Astrocyte of the cerebellum (primary cell): ENCODE results near the gene CPTP.
A peak's percentile ranks its signal among the peaks of the same experiment; 100 is the strongest.

Source experiments
- DNase-seq: peaks from one replicate; pipeline ENCODE4 v3.0.0-alpha.2; 2011; ENCODE audit warnings: low read depth
- H3K4me3 ChIP-seq: 2 replicates; pipeline ENCODE4 v1.5.1; 2011; ENCODE audit warnings: mild to moderate bottlenecking, low read depth, low read length, moderate library complexity
- in situ Hi-C: cut with HindIII; loops from 2 replicates; pipeline ENCODE4 v1.10.0; 2017; ENCODE audit warnings: low sequenced_read_pairs
- TF ChIP-seq, protein P1 (sequence below): IDR thresholded peaks from 2 replicates; pipeline ENCODE4 v1.5.1; 2012; ENCODE audit warnings: low read length, low read depth, moderate library complexity, mild to moderate bottlenecking; ENCODE audit errors: missing control alignments

Gene CPTP

DNA sequence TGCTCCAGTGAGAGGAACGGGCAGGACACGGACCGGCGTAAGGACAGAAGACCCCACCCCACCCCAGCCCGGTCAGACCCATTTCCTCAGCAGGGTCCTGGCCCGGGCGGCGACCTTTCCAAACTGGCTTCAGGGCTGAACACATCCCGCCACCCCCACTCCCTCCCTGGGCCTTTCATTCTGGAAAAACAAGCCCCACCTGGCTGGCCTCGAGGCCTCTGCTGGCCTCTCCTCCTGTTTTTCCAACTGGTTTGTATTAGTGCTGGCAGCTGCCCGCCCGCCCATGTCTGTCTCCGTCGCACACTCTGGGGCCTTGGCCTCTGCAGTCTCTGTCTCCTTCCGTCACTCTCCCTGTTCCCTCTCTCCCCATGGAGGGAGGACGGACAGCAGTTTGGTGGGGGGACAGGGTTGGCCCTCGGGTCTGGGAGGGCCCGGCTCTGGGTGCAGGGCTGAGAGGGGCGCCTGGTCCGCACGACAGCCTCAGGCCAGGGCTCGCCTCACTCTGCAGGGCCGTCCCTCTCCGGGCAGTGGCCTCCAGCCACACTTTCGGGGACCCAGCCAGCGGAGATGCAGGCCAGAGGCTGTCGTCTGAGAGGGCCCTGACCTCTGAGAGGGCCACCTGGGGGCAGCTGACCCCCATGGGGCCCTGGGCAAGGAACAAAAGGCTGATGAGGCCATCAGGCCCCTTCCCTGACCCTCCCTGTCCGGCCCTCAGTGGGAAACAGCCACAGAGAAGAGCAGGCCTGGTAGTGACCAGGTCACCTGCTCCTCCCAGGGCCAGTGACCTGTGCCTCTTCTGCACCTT lies 35.3 kb downstream of the CPTP start:
- in situ Hi-C loops, result no loop called here
- TF ChIP-seq, protein P1, sequence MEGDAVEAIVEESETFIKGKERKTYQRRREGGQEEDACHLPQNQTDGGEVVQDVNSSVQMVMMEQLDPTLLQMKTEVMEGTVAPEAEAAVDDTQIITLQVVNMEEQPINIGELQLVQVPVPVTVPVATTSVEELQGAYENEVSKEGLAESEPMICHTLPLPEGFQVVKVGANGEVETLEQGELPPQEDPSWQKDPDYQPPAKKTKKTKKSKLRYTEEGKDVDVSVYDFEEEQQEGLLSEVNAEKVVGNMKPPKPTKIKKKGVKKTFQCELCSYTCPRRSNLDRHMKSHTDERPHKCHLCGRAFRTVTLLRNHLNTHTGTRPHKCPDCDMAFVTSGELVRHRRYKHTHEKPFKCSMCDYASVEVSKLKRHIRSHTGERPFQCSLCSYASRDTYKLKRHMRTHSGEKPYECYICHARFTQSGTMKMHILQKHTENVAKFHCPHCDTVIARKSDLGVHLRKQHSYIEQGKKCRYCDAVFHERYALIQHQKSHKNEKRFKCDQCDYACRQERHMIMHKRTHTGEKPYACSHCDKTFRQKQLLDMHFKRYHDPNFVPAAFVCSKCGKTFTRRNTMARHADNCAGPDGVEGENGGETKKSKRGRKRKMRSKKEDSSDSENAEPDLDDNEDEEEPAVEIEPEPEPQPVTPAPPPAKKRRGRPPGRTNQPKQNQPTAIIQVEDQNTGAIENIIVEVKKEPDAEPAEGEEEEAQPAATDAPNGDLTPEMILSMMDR, result no peak
- peak; percentile 61 for DNase-seq
- peak overlapping the region; percentile 15 for H3K4me3 ChIP-seq

DNA sequence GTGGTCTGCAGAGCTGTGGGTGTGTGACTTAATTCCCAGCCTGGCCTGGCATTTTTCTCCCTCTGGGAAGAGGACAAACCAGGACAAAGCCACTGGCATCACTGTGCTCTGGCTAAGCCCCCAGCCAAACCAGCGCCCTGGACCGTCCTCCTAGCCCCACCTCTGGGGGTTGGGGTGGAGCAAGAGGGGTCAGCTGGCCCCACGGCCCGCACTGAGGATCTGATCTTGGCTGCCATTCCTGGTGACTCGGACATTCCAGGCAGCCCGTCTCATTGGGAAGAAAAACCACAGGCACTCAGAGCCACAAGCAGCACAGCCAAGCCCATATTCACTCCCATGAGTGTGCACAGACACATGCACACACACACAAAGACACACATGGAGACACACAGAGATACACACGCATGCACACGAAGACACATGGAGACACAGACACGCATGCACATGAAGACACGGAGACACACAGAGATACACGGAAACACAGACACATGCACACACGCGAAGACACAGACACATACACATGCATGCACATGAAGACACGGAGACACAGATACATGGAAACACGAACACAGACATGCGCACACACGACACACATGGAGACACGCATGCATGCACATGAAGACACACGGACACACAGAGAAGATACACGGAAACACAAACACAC lies 36.0 kb downstream of the CPTP start:
- peak; percentile 81 for DNase-seq
- no peak overlapping the region for H3K4me3 ChIP-seq
- TF ChIP-seq, protein P1, result no peak
- in situ Hi-C loops, result no loop called here

DNA sequence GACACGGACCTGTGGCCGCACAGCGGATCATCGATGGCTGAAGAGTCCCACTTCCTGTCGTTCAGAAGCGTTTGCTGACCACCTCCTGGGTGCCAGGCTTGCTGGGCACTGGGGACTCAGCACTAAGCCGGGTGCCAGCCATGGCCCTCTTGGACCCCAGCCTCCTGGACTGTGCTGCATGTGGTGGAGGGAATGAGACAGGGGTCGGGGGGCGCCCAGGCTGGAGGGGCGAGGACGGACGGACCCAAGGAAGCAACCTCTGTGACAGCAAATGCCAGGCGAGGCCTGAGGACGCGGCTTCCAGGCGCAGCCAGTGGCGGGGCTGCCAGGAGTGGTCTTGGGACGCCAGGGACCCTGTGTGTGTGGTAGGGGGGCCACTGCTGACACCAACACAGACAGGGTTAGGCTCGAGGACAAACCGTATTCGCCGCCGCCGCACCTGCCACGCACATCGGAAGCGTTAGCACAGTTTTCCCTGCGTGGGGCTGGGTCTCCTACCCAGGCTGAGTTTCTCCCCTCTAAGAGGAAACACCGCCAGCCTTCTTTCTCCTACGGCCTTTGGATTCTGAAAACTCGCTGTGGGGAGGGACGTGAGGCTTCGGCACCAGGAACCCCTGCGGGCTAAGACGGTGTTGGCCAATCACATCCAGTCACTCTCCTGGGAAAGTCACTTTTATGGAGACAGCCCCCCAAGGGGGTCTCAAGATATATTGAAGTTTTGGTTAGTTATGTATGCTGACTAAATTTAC lies 36.8 kb downstream of the CPTP start:
- in situ Hi-C loops, result no loop called here
- no peak for DNase-seq
- no peak overlapping the region for H3K4me3 ChIP-seq
- TF ChIP-seq, protein P1, result no peak

DNA sequence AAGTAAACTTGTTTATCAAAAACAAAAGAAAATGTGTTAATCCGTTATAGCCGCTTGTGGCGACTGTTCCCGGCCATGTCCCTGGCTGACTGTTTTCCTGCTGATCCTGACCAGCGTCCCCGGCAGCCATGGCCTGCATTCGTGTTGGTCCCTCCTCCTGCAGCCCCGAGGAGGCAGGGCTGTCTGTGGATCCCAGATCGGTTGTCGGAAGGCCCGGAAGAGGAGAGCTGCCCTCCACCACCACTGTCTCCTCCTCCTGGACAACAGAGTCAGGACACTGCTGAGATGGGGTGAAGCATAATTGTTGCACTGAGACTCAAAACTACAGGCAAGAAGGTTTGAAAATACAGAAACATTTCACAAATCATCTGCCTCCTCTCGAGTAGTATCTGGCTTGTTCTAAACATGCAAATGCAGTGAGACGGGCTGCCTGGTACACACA lies 37.4 kb downstream of the CPTP start:
- TF ChIP-seq, protein P1, result peak; percentile 45
- H3K4me3 ChIP-seq, result no peak overlapping the region
- no peak for DNase-seq
- in situ Hi-C loops, result no loop called here

DNA sequence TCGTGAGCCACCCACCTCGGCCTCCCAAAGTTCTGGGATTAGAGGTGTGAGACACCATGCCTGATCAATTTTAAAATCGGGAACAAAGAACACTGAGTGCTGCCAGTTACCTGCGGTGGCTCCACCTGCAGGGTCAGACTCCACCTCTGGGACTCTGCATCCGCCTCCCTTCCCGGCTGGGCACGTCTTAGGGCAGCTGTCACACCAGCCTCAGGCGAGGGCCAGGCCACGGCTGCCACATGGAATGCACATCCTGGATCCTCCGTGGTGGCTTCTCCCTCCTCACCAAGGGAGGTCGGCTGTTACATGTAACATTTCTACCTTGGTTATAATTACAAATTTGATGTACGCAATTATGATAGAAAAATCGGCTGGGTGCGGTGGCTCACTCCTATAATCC lies 39.7 kb downstream of the CPTP start:
- DNase-seq, result no peak
- in situ Hi-C loops, result no loop called here
- TF ChIP-seq, protein P1, result no peak
- H3K4me3 ChIP-seq, result no peak overlapping the region

DNA sequence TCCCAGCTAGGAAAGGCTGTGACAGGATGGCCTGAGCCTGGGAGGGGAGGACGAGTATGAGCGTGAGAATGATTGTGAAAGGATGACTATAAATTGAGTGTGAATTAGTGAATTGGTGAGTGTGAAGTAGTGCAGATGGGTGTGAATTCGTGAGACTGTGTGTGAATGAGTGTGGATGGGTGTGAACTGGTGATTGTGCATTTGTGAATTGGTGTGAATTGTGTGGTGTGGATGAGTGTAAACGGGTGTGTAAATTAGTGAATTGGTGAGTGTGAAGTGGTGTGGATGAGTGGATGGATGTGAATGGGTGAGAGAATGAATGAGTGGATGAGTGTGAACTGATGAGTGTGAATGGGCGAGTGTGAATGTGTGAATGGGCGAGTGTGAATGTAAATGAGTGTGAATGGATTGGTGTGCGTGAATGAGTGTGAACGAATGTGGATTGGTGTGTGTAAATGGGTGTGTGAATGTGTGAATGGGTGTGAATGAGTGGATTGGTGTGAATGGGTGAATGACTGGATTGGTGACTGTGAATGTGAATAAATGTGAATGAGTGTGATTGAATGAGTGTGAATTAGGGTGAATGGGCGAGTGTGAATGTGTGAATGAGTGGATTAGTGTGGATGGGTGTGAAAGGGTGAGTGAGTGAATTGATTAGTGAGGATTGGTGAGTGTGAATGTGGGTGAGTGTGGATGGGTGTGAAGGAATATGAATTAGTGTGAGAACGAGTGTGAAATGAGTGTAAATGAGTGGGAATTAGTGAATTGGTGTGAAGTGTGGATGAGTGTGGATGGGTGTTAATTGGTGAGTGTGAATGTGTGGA lies 41.5 kb downstream of the CPTP start:
- no peak for DNase-seq
- H3K4me3 ChIP-seq, result no peak overlapping the region
- in situ Hi-C loops, result no loop called here
- TF ChIP-seq, protein P1, result no peak
